ENCODE data around the gene FANCI.

DNA sequence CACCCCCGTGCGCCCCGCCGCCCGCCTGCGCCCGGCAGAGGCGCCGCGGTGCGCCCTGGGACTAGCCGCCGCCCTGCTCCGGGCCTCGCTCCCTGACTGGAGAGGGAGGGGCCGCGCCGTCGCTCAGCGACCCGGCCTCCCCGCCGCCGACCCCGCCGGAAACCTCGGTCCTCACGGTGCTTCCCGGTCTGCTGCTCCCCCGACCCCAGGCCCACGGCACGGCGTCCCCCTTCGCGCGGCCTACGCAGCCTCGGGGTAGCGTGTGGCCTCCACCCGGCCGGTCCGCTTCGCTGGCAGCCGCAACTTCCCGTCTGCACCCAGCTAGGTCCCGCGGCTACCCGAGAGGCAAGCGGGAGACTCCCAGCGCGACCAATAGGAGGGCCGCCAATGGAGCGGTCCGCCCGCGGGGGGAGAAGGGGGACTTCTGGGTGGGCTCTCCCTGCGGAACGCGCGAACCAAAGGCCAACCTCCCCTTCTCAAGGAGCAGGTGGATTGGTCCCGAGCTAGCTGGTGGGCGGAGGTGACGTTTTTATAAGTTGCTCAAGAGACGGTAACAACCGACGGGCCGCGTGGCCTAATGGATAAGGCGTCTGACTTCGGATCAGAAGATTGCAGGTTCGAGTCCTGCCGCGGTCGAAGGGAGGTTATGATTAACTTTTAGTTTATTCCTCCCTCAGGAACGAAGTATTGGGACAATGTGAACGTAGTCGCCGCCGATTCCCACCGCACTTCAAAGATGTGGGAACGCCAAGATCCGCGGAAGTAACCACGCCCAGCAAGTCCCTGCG lies 90.9 kb downstream of the FANCI start, which contains the start of gene POLG:
- TF ChIP-seq, protein P1, sequence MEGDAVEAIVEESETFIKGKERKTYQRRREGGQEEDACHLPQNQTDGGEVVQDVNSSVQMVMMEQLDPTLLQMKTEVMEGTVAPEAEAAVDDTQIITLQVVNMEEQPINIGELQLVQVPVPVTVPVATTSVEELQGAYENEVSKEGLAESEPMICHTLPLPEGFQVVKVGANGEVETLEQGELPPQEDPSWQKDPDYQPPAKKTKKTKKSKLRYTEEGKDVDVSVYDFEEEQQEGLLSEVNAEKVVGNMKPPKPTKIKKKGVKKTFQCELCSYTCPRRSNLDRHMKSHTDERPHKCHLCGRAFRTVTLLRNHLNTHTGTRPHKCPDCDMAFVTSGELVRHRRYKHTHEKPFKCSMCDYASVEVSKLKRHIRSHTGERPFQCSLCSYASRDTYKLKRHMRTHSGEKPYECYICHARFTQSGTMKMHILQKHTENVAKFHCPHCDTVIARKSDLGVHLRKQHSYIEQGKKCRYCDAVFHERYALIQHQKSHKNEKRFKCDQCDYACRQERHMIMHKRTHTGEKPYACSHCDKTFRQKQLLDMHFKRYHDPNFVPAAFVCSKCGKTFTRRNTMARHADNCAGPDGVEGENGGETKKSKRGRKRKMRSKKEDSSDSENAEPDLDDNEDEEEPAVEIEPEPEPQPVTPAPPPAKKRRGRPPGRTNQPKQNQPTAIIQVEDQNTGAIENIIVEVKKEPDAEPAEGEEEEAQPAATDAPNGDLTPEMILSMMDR (CRISPR knock-in tag; IDR thresholded peaks at IDR 0.05): no peak; the same call in 1 of the 2 replicates
- peak; percentile 79 for TF ChIP-seq ZNF329 (CRISPR knock-in tag; IDR thresholded peaks at IDR 0.05; ENCODE audit: low read depth)

All from HepG2 (cell line).